Measurements from ENCODE around the gene NGEF.

- TF ChIP-seq CTCF (IDR thresholded peaks at IDR 0.05) (no peak), POLR2A (IDR thresholded peaks at IDR 0.05) (no peak)
These were observed 85.1 kb downstream of the NGEF start for GRCh38 chr2:232927793-232928550.
